IPS DF 6.9 (cell line): ENCODE measurements around the gene RPL31.
"Not testable (repeated sequence)": the region's sequence is repeated elsewhere in the genome, so short reads cannot be mapped to it uniquely, and the experiment has no call there.

Source experiments
- DNase-seq: peaks from one replicate; pipeline ENCODE4 v3.0.0-alpha.2; 2013; ENCODE audit warnings: low read depth, low spot score
- H3K27ac ChIP-seq: one replicate; pipeline ENCODE4 v1.5.1; 2013; ENCODE audit warnings: low read length, control low read depth
- H3K27me3 ChIP-seq: 2 replicates; pipeline ENCODE4 v1.6.1; 2013; ENCODE audit warnings: mild to moderate bottlenecking, low read length; ENCODE audit not compliant: control insufficient read depth, insufficient read depth
- H3K36me3 ChIP-seq: 2 replicates; pipeline ENCODE4 v1.6.1; 2013; ENCODE audit warnings: low read length; ENCODE audit not compliant: control insufficient read depth, insufficient read depth
- H3K4me1 ChIP-seq: 2 replicates; pipeline ENCODE4 v1.6.1; 2013; ENCODE audit warnings: low read length; ENCODE audit not compliant: control insufficient read depth, insufficient read depth
- H3K4me3 ChIP-seq: 2 replicates; pipeline ENCODE4 v1.5.1; 2013; ENCODE audit warnings: mild to moderate bottlenecking, low read length
- H3K9me3 ChIP-seq: 2 replicates; pipeline ENCODE4 v1.6.1; 2013; ENCODE audit warnings: low read length, inconsistent platforms; ENCODE audit not compliant: control insufficient read depth, insufficient read depth
- WGBS: extraction: QIAGEN DNeasy Blood & Tissue Kit; methylation state at CpG from one replicate; pipeline ENCODE4 v1.1.7; 2013; ENCODE audit warnings: mixed read lengths, missing lambda C conversion rate; ENCODE audit not compliant: insufficient read length, insufficient coverage; 5-methylcytosine and 5-hydroxymethylcytosine counted together

The RPL31 gene

DNA sequence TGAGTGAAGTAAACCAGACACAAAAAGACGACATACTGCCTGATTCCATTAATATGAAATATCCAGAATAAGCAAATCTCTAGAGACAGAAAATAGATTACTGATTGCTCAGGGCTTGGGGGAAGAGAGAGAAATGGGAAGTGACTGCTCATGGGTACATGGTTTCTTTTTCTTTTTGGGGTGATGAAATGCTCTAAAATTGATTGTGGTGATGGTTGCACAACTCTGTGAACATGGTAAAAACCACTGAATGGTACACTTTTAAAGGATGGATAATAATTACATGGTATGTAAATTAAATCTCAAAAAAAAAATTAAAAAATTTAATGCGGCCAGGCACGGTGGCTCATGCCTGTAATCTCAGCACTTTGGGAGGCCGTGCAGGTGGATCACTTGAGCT is 39.3 kb downstream of the RPL31 start:
- Histone ChIP-seq H3K27ac (no peak overlapping the region), H3K27me3 (no peaks in the 10 kb centered on the region), H3K9me3 (no peaks in the 10 kb centered on the region), H3K4me3 (no peak overlapping the region), H3K36me3 (peaks cover 3% of the 10 kb centered on the region), H3K4me1 (peaks cover 2% of the 10 kb centered on the region; the same call in 1 of the 2 replicates)
- WGBS = no CpG with 5 or more reads among the region's 4 CpGs
- no peak for DNase-seq

DNA sequence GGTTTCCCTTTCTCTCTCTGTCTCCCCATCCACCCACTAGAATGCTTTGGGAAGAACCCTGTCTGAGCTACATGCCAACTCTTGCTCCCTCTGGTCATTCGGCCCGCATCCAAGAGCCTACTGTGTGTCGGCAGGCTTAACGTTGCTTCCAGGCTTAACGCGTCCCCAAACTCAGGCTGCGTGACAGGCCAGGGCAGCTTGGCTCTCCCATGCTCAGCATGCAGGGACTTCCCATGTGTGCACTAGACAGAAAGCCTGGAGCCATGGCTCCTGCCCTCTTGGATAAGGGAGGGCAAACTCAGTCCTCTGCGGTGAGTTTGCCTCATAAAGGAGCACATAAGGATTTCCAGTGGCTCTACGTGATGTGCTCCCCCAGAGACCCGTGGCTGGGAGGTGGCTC is 43.2 kb downstream of the RPL31 start:
- Histone ChIP-seq H3K4me1 (peaks cover 4% of the 10 kb centered on the region), H3K27ac (no peak overlapping the region), H3K9me3 (no peaks in the 10 kb centered on the region), H3K4me3 (no peak overlapping the region), H3K36me3 (no peaks in the 10 kb centered on the region; the same call in 1 of the 2 replicates), H3K27me3 (no peaks in the 10 kb centered on the region)
- WGBS = no CpG with 5 or more reads among the region's 10 CpGs
- no peak for DNase-seq

DNA sequence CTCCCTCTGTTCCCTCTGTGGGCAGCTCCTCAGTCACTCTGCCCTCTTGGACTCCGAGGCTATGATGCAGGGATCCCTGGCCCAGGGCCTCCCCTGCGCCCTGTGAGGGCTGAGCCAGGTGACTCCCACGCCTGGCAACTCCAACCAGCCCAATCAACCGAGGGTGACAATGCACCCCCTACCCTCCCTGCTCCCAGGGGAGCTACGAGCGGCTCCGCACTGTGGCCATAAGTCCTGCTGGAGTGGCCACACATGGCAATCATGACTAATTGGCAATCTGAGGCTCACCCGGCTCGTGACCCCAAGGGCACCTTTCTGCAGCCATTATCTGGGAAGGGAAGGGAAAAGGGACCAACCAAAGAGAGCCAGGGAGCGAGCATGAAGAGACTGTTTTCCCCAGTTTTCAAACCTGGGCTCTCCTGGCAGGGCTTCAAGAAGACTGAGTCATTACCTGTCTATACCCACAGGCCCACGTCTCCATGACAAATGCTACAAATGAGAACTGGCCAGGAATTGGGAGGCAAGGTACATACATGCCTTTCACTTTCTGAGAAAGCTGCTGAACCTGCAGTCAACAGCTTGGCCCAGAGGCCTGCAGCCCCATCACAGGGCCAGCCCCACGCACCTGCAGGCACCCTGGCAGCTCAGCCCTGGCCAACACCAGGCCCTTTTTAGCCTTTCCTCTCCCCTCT is 45.1 kb downstream of the RPL31 start:
- no peak overlapping the region for H3K4me3 ChIP-seq
- no peak for DNase-seq
- no peak overlapping the region for H3K27ac ChIP-seq
- H3K27me3 ChIP-seq = no peaks in the 10 kb centered on the region
- peaks cover 4% of the 10 kb centered on the region for H3K4me1 ChIP-seq
- no peaks in the 10 kb centered on the region for H3K9me3 ChIP-seq
- no peaks in the 10 kb centered on the region; the same call in 1 of the 2 replicates for H3K36me3 ChIP-seq
- no CpG with 5 or more reads among the region's 12 CpGs for WGBS

DNA sequence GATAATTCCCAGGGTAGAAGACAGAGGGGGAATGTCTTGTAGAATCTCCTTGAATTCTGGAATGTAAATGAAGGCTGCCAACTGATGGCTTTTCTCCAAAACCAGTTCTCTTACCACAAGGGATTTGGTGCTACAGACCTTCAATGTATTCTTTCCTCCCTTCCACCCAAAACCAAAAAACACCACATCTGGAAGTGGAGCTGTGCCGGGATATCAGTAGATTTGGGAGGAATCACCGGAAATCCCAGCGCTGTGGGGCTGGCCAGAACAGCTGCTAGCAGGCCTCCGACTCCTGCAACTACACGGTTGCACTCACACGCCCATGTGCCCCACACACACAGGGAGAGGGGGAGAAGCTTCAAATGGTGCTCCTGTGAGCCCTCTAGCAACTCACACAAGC is 45.7 kb downstream of the RPL31 start:
- no peaks in the 10 kb centered on the region; the same call in 1 of the 2 replicates for H3K36me3 ChIP-seq
- H3K4me1 ChIP-seq = peaks cover 4% of the 10 kb centered on the region
- no peaks in the 10 kb centered on the region for H3K27me3 ChIP-seq
- no CpG with 5 or more reads among the region's 6 CpGs for WGBS
- H3K27ac ChIP-seq = no peak overlapping the region
- DNase-seq = no peak
- no peak overlapping the region for H3K4me3 ChIP-seq
- no peaks in the 10 kb centered on the region for H3K9me3 ChIP-seq

DNA sequence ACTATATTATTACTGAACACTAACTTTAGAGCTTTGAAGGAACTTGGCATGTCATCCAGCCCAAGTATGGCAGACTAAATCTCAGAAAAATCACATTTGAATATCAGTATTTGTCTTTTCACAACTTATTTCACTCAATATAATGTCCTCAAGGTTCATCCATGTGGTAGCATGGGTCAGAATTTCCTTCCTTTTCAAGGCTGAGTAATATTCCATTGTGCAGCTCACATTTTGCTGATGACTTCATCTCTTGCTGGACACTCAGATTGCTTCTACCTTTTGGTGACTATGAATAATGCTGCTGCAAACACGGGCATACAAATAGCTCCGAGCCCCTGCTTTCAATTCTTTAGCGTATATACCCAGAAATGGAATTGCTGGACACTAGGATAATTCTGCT is 46.7 kb downstream of the RPL31 start:
- no peaks in the 10 kb centered on the region; the same call in 1 of the 2 replicates for H3K36me3 ChIP-seq
- no peaks in the 10 kb centered on the region for H3K9me3 ChIP-seq
- H3K27ac ChIP-seq = no peak overlapping the region
- H3K27me3 ChIP-seq = no peaks in the 10 kb centered on the region
- H3K4me3 ChIP-seq = no peak overlapping the region
- no peak for DNase-seq
- peaks cover 4% of the 10 kb centered on the region for H3K4me1 ChIP-seq
- no CpG with 5 or more reads among the region's 3 CpGs for WGBS

DNA sequence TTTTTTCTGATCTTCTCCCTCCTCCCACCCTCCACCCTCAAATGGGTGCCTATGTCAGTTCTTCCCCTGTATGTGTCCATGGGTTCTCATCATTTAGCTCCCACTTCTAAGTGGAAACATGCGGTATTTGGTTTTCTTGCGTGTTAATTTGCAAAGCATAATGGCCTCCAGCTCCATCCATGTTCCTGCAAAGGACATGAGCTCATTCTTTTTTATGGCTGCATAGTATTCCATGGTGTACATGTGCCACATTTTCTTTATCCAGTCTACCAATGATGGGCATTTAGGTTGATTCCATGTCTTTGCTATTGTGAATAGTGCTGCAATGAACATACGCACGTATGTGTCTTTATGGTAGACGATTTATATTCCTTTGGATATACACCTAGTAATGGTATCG is 48.8 kb downstream of the RPL31 start:
- H3K9me3 ChIP-seq, H3K4me1 ChIP-seq, H3K27ac ChIP-seq, H3K27me3 ChIP-seq, DNase-seq, H3K36me3 ChIP-seq, H3K4me3 ChIP-seq: not testable (repeated sequence)
- no CpG with 5 or more reads among the region's 6 CpGs for WGBS

DNA sequence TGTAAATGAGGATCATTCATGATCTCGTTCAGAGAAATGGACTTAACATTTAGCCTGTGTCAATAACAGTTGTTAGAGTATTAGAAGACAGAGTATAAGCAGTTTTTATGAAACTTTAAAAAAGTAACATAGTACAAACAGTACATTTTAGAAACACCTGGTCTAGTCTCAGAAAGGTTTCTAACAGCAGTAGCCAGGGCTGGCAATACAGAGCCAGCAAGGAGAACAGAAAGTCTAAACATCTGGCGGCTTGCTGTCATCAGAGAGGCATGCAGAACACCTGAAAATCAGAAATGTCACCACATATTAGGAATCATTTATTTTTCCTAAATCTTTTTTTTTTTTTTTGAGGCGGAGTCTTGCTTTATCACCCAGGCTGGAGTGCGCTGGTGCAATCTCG is 50.1 kb downstream of the RPL31 start:
- no peak overlapping the region for H3K4me3 ChIP-seq
- no peaks in the 10 kb centered on the region for H3K9me3 ChIP-seq
- H3K4me1 ChIP-seq = peaks cover under 1% of the 10 kb centered on the region
- no peak overlapping the region for H3K27ac ChIP-seq
- DNase-seq = no peak
- H3K27me3 ChIP-seq = no peaks in the 10 kb centered on the region
- H3K36me3 ChIP-seq = no peaks in the 10 kb centered on the region; the same call in 1 of the 2 replicates
- no CpG with 5 or more reads among the region's 5 CpGs for WGBS

DNA sequence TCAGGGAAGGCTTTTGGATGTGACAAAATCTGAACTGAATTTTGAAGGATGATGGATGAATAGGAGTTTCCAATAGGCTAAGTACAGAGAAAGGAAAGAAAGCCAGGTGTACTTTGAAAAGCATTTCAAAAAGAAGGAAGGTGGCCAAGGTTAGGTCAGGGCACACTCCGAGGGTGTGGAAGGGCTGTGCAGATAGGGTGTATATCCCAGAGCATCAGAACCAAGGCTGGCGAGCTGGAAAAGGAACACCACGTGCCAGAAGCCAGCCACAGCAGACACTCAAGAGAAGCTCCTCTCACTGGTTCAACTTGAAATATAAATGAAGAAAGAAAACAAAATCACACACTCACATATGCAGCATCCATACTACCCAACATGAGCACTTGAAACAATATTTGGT is 51.0 kb downstream of the RPL31 start:
- Histone ChIP-seq H3K9me3 (no peaks in the 10 kb centered on the region), H3K4me3 (no peak overlapping the region), H3K27ac (no peak overlapping the region), H3K4me1 (no peaks in the 10 kb centered on the region), H3K27me3 (no peaks in the 10 kb centered on the region), H3K36me3 (no peaks in the 10 kb centered on the region; the same call in 1 of the 2 replicates)
- WGBS = no CpG with 5 or more reads among the region's 3 CpGs
- DNase-seq = no peak
